ENCODE results near the gene TFAP2C. TPM values are rescaled to one million over a fixed set of nuclear protein-coding genes. Genes with fewer than 3 reads are reported as not detected.

The TFAP2C gene
- total RNA-seq, 1 experiment from 2014 or later, result 6.9 TPM

- intact Hi-C loops (cut with micrococcal nuclease), result no loop called here
- H3K36me3 ChIP-seq (ENCODE audit: control insufficient read depth in 1 of 2, insufficient read depth in 2 of 2, low read length in 2 of 2), result peaks cover 0 to 23% of the 10 kb centered on the region in 2 experiments; a peak in 2 of 4 replicates
- no peak overlapping the region for H3K4me2 ChIP-seq (ENCODE audit: low read length)
- H3K4me3 ChIP-seq (replicated peaks in 1 of 2; ENCODE audit: low read depth in 1 of 2, low read length in 2 of 2), result no peak overlapping the region
- no peaks in the 10 kb centered on the region for H3K9me3 ChIP-seq (ENCODE audit: control insufficient read depth in 1 of 2, insufficient read depth in 1 of 2, low read depth in 1 of 2, low read length in 2 of 2)
- no peak overlapping the region for H2AFZ ChIP-seq (ENCODE audit: low read depth, low read length, poor library complexity, severe bottlenecking)
- H4K20me1 ChIP-seq (ENCODE audit: insufficient read depth), result no peaks in the 10 kb centered on the region
- no peak overlapping the region for H3K27ac ChIP-seq (ENCODE audit: low read depth, low read length)
- no peaks in the 10 kb centered on the region for H3K79me2 ChIP-seq (ENCODE audit: insufficient read depth, low read length)
- no peaks in the 10 kb centered on the region for H3K27me3 ChIP-seq (ENCODE audit: insufficient read depth, low read length)
- DNase-seq (ENCODE audit: low read depth, low spot score) (no peak), ATAC-seq (no peak)
- POLR2A ChIA-PET, result no interaction called here
- TF ChIP-seq TCF7L2 (IDR thresholded peaks at IDR 0.05; ENCODE audit: borderline replicate concordance, extremely low read depth, insufficient read depth, insufficient read length) (no peak), RAD21 (IDR thresholded peaks at IDR 0.05; ENCODE audit: low read depth) (no peak), SIN3A (IDR thresholded peaks at IDR 0.05; ENCODE audit: low read depth) (no peak), CEBPB (IDR thresholded peaks at IDR 0.05; ENCODE audit: low read depth) (no peak), ZFX (IDR thresholded peaks at IDR 0.05) (no peak), EGR1 (IDR thresholded peaks at IDR 0.05; ENCODE audit: low read depth) (no peak), SRF (IDR thresholded peaks at IDR 0.05; ENCODE audit: low read depth) (no peak), ELF1 (IDR thresholded peaks at IDR 0.05; ENCODE audit: borderline replicate concordance, low read depth) (no peak), FOSL1 (IDR thresholded peaks at IDR 0.05; ENCODE audit: low read depth) (no peak), POLR2A (IDR thresholded peaks at IDR 0.05; ENCODE audit: borderline replicate concordance, extremely low read depth, insufficient read depth, insufficient read length) (no peak), JUND (IDR thresholded peaks at IDR 0.05) (no peak), MAX (IDR thresholded peaks at IDR 0.05) (no peak), REST (IDR thresholded peaks at IDR 0.05; ENCODE audit: low read depth) (no peak)
- peaks cover 0 to 3% of the 10 kb centered on the region in 2 experiments; a peak in 1 of 4 replicates for H3K4me1 ChIP-seq (ENCODE audit: control insufficient read depth in 1 of 2, insufficient read depth in 2 of 2, low read length in 2 of 2)
- no TSS peak for BruUV-seq (replicated peaks)
- CTCF ChIA-PET, result interaction anchor here (1.3 kb wide), 1 partner anchor 340 kb away, joined by 3 read pairs; no protein-coding TSS in a partner anchor
- no peaks in the 10 kb centered on the region for H3K9me2 ChIP-seq (ENCODE audit: insufficient read depth)
- RAD21 ChIA-PET (ENCODE audit: low non-redundant PET in 1 of 2, low total read pairs in 2 of 2, uncharacterized antibody in 2 of 2, unreplicated experiment in 2 of 2), result no interaction called here
- H3K9ac ChIP-seq (ENCODE audit: low read length), result no peak overlapping the region
Observed at GRCh38 chr20:56634307-56634706, 5.2 kb downstream of the TFAP2C start.
